MCF 10A (cell line): ENCODE results near the gene NPR3. TPM values are rescaled to one million over a fixed set of nuclear protein-coding genes. Genes with fewer than 3 reads are reported as not detected.

ENCODE experiments used
- BruUV-seq: library from RNA; stranded (reverse); fragments of 400-500 nt; replicated peaks from 2 replicates; lab custom pipeline; 2021; lab: Mats Ljungman, UMichigan
- CTCF ChIA-PET: fragments of 300-600 bp; sonication (Branson Sonifier 250); formaldehyde crosslinking; extraction: SDS; loops from one replicate; lab custom pipeline; 2021; ENCODE audit warnings: antibody characterized with exemption, inconsistent platforms; lab: Yijun Ruan, JAX
- POLR2A ChIA-PET: fragments of 300-600, 350-650 bp; sonication (Branson Sonifier 250); formaldehyde crosslinking; extraction: SDS; loops from one replicate; lab custom pipeline; 2020; ENCODE audit warnings: antibody characterized with exemption, inconsistent platforms; lab: Yijun Ruan, JAX
- DNase-seq: peaks from one replicate; pipeline ENCODE4 v3.0.0-alpha.2; 2018; ENCODE audit not compliant: unreplicated experiment
- H3K27ac Mint-ChIP-seq: one replicate; pipeline ENCODE4 v1.8.0; 2022; ENCODE audit warnings: mild to moderate bottlenecking, low read depth, mixed read lengths; ENCODE audit not compliant: unreplicated experiment
- H3K27me3 Mint-ChIP-seq: one replicate; pipeline ENCODE4 v1.8.0; 2022; ENCODE audit warnings: mixed read lengths; ENCODE audit not compliant: insufficient read depth, unreplicated experiment
- H3K36me3 Mint-ChIP-seq: one replicate; pipeline ENCODE4 v1.8.0; 2022; ENCODE audit warnings: mild to moderate bottlenecking, moderate library complexity, mixed read lengths; ENCODE audit not compliant: insufficient read depth, unreplicated experiment
- H3K4me1 Mint-ChIP-seq: one replicate; pipeline ENCODE4 v1.8.0; 2022; ENCODE audit warnings: mixed read lengths; ENCODE audit not compliant: insufficient read depth, unreplicated experiment
- H3K4me3 Mint-ChIP-seq: one replicate; pipeline ENCODE4 v1.8.0; 2022; ENCODE audit warnings: mild to moderate bottlenecking, moderate library complexity, mixed read lengths; ENCODE audit not compliant: unreplicated experiment
- H3K9me3 Mint-ChIP-seq: one replicate; pipeline ENCODE4 v1.8.0; 2022; ENCODE audit warnings: mixed read lengths; ENCODE audit not compliant: unreplicated experiment
- CTCF ChIP-seq: fragments of 200-600 bp; IDR thresholded peaks from one replicate; pipeline ENCODE4 v1.8.0; 2022; ENCODE audit warnings: antibody characterized with exemption, mild to moderate bottlenecking; ENCODE audit not compliant: unreplicated experiment
- intact Hi-C: fragments of 100-400 bp; cut with micrococcal nuclease; formaldehyde crosslinking; loops from 2 replicates; pipeline ENCODE4 v1.14.1; 2022
- total RNA-seq: library from RNA; stranded (reverse); gene quantifications from 2 replicates; pipeline ENCODE4 v1.2.3, GENCODE V29; 2022

The NPR3 gene
- total RNA-seq, 1 experiment from 2014 or later, result 0.84 TPM

- CTCF ChIA-PET, result no interaction called here
- Mint-ChIP-seq H3K36me3 (peaks cover 7% of the 10 kb centered on the region), H3K27me3 (no peaks in the 10 kb centered on the region), H3K27ac (no peak overlapping the region), H3K9me3 (no peaks in the 10 kb centered on the region), H3K4me1 (no peaks in the 10 kb centered on the region), H3K4me3 (no peak overlapping the region)
- DNase-seq, result no peak
- no TSS peak for BruUV-seq
- POLR2A ChIA-PET, result no interaction called here
- intact Hi-C loops, result no loop called here
- no peak for TF ChIP-seq CTCF
Measured at GRCh38 chr5:32721626-32722025, 10.5 kb downstream of the NPR3 start.

- intact Hi-C loops, result no loop called here
- POLR2A ChIA-PET, result no interaction called here
- DNase-seq, result no peak
- Mint-ChIP-seq H3K27me3 (no peaks in the 10 kb centered on the region), H3K27ac (no peak overlapping the region), H3K4me1 (no peaks in the 10 kb centered on the region), H3K9me3 (no peaks in the 10 kb centered on the region), H3K4me3 (no peak overlapping the region), H3K36me3 (peaks cover 7% of the 10 kb centered on the region)
- CTCF ChIA-PET, result interaction anchor here (0.5 kb wide), 1 partner anchor 16 kb away, joined by 3 read pairs; no protein-coding TSS in a partner anchor
- no peak for TF ChIP-seq CTCF
- BruUV-seq, result no TSS peak
Measured at GRCh38 chr5:32722957-32723356, 11.8 kb downstream of the NPR3 start.

GRCh38 chr5:32724526-32724925 lies 13.4 kb downstream of the NPR3 start:
- H3K4me1 Mint-ChIP-seq, result no peaks in the 10 kb centered on the region
- H3K4me3 Mint-ChIP-seq, result no peak overlapping the region
- ChIA-PET CTCF (no interaction called here), POLR2A (no interaction called here)
- BruUV-seq, result no TSS peak
- TF ChIP-seq CTCF, result no peak
- H3K36me3 Mint-ChIP-seq, result peaks cover 7% of the 10 kb centered on the region
- intact Hi-C loops, result no loop called here
- no peak overlapping the region for H3K27ac Mint-ChIP-seq
- H3K27me3 Mint-ChIP-seq, result no peaks in the 10 kb centered on the region
- H3K9me3 Mint-ChIP-seq, result no peaks in the 10 kb centered on the region
- DNase-seq, result no peak

- ChIA-PET CTCF (no interaction called here), POLR2A (interaction anchor here (0.6 kb wide), 1 partner anchor 33 kb away, joined by 4 read pairs; no protein-coding TSS in a partner anchor)
- H3K4me1 Mint-ChIP-seq, result no peaks in the 10 kb centered on the region
- no peak overlapping the region for H3K27ac Mint-ChIP-seq
- BruUV-seq, result no TSS peak
- intact Hi-C loops, result no loop called here
- peaks cover 6% of the 10 kb centered on the region for H3K36me3 Mint-ChIP-seq
- no peaks in the 10 kb centered on the region for H3K9me3 Mint-ChIP-seq
- no peak for DNase-seq
- TF ChIP-seq CTCF, result no peak
- H3K27me3 Mint-ChIP-seq, result no peaks in the 10 kb centered on the region
- H3K4me3 Mint-ChIP-seq, result no peak overlapping the region
Measured at GRCh38 chr5:32726086-32726557, 15.0 kb downstream of the NPR3 start.
